Measurements from ENCODE around the gene MYH15.

GRCh38 chr3:108381529-108382140 is 128.8 kb downstream of the MYH15 start:
- TF ChIP-seq POLR2A (IDR thresholded peaks at IDR 0.05; ENCODE audit: low read length): no peak
- no peak for TF ChIP-seq GATA1 (IDR thresholded peaks at IDR 0.05; ENCODE audit: low read depth, low read length)
